ENCODE measurements around the gene PRPF40A. TPM values are rescaled to one million over a fixed set of nuclear protein-coding genes. Genes with fewer than 3 reads are reported as not detected.
A peak's percentile ranks its signal among the peaks of the same experiment; 100 is the strongest.

PRPF40A gene
- total and polyA plus RNA-seq, 2 of the 13 experiments (the other 11 are each of a cell fraction or from before 2014, with no cell fraction given), result 146 to 207 TPM

DNA sequence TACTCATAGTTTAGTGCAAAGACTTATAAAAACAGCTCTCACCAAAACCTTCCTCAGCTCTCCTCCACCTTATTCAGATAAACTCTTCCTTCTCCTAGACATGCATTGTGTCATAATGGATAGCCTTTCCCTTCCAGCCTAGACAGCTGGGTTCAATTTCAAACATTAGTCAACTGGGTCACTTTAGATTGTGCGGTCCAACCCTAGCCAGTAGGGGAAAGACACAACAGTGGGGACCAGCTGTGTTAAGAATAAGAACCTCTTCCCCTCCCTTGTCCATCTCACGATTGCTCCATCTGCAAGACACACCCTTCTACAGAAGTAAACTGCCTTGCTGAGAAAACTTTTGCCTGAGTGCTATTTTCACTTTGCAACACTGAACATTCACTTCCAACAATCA is 8.5 kb downstream of the PRPF40A start:
- Histone ChIP-seq H3K9me3 (ENCODE audit: low read length) (no peaks in the 10 kb centered on the region), H3K4me1 (ENCODE audit: insufficient read depth, low read length) (peaks cover 17% of the 10 kb centered on the region; the same call in 1 of the 2 replicates), H3K36me3 (replicated peaks in 1 of 2; ENCODE audit: control insufficient read depth in 1 of 2, insufficient read depth in 2 of 2, low read length in 2 of 2) (peaks cover 10 to 79% of the 10 kb centered on the region in 2 experiments), H3K27ac (ENCODE audit: extremely low read length, insufficient read depth, low read length) (no peak overlapping the region), H3K79me2 (ENCODE audit: insufficient read depth, low read length) (peaks cover 100% of the 10 kb centered on the region), H4K20me1 (ENCODE audit: insufficient read depth, low read length) (peaks cover 51% of the 10 kb centered on the region), H3K27me3 (ENCODE audit: control insufficient read depth in 1 of 2, insufficient read depth in 2 of 2, low read length in 2 of 2) (no peaks in the 10 kb centered on the region), H3K4me3 (replicated peaks in 1 of 3; ENCODE audit: insufficient read depth in 1 of 3, low read depth in 2 of 3, low read length in 3 of 3) (no peak overlapping the region), H3K9ac (ENCODE audit: insufficient read depth, low read depth, low read length) (no peak overlapping the region), H2AFZ (ENCODE audit: low read length) (no peak overlapping the region), H3K4me2 (ENCODE audit: low read depth, low read length) (no peak overlapping the region)
- 91% methylated on average over 2 of the region's 2 CpGs for WGBS (ENCODE audit: low lambda C conversion rate)
- BruUV-seq (replicated peaks), result no TSS peak
- DNase-seq (ENCODE audit: low spot score) (no peak), FAIRE-seq (no peak), ATAC-seq (peak; percentile 22; the same call in 1 of the 3 replicates)
- CTCF ChIA-PET (ENCODE audit: low intra/inter-chr PET ratio, low total read pairs), result no interaction called here
- intact Hi-C loops (cut with micrococcal nuclease; ENCODE audit: unreplicated experiment), result no loop called here
- POLR2A ChIA-PET, result interaction anchor here (2.0 kb wide), 1 partner anchor 8 kb away, joined by 11 read pairs; the partner anchor contains the start of gene PRPF40A
- in situ Hi-C loops (cut with HindIII; ENCODE audit: extremely low pct_ligation_motif_present, low pct_unique_long_range_greater_than_20kb), result no loop called here
- TF ChIP-seq EEA1 (CRISPR knock-in tag; IDR thresholded peaks at IDR 0.05; ENCODE audit: borderline replicate concordance) (no peak), MEF2D (CRISPR knock-in tag; IDR thresholded peaks at IDR 0.05) (no peak), SNAPC2 (CRISPR knock-in tag; IDR thresholded peaks at IDR 0.05) (no peak), TMF1 (CRISPR knock-in tag; IDR thresholded peaks at IDR 0.05; ENCODE audit: low read depth) (no peak), GPN1 (CRISPR knock-in tag; IDR thresholded peaks at IDR 0.05; ENCODE audit: borderline replicate concordance) (no peak), HMG20A (CRISPR knock-in tag; IDR thresholded peaks at IDR 0.05; ENCODE audit: borderline replicate concordance) (no peak), POGZ (CRISPR knock-in tag; IDR thresholded peaks at IDR 0.05) (no peak), CBX5 (CRISPR knock-in tag; IDR thresholded peaks at IDR 0.05; ENCODE audit: borderline replicate concordance) (no peak), SRY (CRISPR knock-in tag; IDR thresholded peaks at IDR 0.05) (no peak), CHD2 (IDR thresholded peaks at IDR 0.05; ENCODE audit: low read depth, low read length) (no peak)
- TF ChIP-seq, protein P1, sequence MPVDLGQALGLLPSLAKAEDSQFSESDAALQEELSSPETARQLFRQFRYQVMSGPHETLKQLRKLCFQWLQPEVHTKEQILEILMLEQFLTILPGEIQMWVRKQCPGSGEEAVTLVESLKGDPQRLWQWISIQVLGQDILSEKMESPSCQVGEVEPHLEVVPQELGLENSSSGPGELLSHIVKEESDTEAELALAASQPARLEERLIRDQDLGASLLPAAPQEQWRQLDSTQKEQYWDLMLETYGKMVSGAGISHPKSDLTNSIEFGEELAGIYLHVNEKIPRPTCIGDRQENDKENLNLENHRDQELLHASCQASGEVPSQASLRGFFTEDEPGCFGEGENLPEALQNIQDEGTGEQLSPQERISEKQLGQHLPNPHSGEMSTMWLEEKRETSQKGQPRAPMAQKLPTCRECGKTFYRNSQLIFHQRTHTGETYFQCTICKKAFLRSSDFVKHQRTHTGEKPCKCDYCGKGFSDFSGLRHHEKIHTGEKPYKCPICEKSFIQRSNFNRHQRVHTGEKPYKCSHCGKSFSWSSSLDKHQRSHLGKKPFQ (CRISPR knock-in tag; IDR thresholded peaks at IDR 0.05; ENCODE audit: insufficient replicate concordance), result no peak
- TF ChIP-seq, protein P2, sequence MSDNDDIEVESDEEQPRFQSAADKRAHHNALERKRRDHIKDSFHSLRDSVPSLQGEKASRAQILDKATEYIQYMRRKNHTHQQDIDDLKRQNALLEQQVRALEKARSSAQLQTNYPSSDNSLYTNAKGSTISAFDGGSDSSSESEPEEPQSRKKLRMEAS (IDR thresholded peaks at IDR 0.05), result no peak
- TF ChIP-seq, protein P3, sequence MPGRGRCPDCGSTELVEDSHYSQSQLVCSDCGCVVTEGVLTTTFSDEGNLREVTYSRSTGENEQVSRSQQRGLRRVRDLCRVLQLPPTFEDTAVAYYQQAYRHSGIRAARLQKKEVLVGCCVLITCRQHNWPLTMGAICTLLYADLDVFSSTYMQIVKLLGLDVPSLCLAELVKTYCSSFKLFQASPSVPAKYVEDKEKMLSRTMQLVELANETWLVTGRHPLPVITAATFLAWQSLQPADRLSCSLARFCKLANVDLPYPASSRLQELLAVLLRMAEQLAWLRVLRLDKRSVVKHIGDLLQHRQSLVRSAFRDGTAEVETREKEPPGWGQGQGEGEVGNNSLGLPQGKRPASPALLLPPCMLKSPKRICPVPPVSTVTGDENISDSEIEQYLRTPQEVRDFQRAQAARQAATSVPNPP (CRISPR knock-in tag; IDR thresholded peaks at IDR 0.05), result no peak
- TF ChIP-seq, protein P4, sequence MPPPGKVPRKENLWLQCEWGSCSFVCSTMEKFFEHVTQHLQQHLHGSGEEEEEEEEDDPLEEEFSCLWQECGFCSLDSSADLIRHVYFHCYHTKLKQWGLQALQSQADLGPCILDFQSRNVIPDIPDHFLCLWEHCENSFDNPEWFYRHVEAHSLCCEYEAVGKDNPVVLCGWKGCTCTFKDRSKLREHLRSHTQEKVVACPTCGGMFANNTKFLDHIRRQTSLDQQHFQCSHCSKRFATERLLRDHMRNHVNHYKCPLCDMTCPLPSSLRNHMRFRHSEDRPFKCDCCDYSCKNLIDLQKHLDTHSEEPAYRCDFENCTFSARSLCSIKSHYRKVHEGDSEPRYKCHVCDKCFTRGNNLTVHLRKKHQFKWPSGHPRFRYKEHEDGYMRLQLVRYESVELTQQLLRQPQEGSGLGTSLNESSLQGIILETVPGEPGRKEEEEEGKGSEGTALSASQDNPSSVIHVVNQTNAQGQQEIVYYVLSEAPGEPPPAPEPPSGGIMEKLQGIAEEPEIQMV (CRISPR knock-in tag; IDR thresholded peaks at IDR 0.05; ENCODE audit: low read depth), result no peak
- TF ChIP-seq, protein P5, sequence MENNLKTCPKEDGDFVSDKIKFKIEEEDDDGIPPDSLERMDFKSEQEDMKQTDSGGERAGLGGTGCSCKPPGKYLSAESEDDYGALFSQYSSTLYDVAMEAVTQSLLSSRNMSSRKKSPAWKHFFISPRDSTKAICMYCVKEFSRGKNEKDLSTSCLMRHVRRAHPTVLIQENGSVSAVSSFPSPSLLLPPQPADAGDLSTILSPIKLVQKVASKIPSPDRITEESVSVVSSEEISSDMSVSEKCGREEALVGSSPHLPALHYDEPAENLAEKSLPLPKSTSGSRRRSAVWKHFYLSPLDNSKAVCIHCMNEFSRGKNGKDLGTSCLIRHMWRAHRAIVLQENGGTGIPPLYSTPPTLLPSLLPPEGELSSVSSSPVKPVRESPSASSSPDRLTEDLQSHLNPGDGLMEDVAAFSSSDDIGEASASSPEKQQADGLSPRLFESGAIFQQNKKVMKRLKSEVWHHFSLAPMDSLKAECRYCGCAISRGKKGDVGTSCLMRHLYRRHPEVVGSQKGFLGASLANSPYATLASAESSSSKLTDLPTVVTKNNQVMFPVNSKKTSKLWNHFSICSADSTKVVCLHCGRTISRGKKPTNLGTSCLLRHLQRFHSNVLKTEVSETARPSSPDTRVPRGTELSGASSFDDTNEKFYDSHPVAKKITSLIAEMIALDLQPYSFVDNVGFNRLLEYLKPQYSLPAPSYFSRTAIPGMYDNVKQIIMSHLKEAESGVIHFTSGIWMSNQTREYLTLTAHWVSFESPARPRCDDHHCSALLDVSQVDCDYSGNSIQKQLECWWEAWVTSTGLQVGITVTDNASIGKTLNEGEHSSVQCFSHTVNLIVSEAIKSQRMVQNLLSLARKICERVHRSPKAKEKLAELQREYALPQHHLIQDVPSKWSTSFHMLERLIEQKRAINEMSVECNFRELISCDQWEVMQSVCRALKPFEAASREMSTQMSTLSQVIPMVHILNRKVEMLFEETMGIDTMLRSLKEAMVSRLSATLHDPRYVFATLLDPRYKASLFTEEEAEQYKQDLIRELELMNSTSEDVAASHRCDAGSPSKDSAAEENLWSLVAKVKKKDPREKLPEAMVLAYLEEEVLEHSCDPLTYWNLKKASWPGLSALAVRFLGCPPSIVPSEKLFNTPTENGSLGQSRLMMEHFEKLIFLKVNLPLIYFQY (CRISPR knock-in tag; IDR thresholded peaks at IDR 0.05; ENCODE audit: borderline replicate concordance), result no peak

All from HepG2 (cell line).